LNCAP (cell line): ENCODE measurements around the gene CNTROB.
A peak's percentile ranks its signal among the peaks of the same experiment; 100 is the strongest.

Source experiments
- CTCF ChIP-seq: fragments of 450-650 bp; IDR thresholded peaks from 2 replicates; pipeline ENCODE4 v1.5.1; 2017; ENCODE audit warnings: mild to moderate bottlenecking

Gene CNTROB

GRCh38 chr17:7997186-7997585 is 65.2 kb downstream of the CNTROB start:
- peak; percentile 36; the same call in 1 of the 2 replicates for TF ChIP-seq CTCF
